Measurements from ENCODE around the gene POMGNT1. TPM values are rescaled to one million over a fixed set of nuclear protein-coding genes. Genes with fewer than 3 reads are reported as not detected.

POMGNT1 gene
- total and polyA plus RNA-seq, 2 of the 13 experiments (the other 11 are each of a cell fraction or from before 2014, with no cell fraction given), result 33.9 to 46.8 TPM

DNA sequence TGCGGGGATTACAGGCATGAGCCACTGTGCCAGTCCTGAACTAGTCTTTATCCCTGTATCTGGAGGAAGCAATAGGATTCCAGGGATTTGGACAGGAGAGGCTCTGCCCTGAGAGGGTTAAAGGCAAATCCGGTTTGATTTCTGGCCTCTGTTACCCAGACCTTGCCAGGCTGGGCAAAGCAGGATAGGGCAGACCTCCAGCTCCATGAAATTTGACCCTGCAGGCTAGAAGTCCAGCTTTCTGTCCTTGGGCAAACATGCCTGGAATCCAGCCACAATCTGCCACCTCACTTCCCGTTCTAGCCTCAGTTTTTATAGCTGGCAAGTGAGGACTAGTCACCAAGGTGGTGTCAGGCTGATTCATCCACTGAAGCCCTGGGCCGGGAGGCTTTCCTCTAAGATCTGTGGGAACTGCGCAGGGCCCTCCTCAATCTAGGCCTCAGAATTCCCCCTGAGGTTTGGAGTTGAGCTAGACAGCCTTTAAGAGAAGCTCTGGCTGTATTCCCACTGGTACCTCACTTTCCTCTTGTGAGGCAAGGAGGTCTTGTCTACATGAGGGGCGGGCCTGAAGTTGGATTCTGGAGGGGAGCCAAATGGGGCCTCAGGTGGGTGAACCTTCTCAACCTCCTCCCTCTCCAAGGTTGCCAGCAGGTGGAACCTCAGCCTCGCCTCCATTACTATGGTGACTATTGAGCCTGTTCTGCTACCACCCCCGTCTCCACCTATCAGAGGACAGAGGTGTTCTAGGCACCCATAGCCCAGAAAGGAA, 15.0 kb downstream of the POMGNT1 start (continued):
- no peak for TF ChIP-seq ZBTB4 (CRISPR knock-in tag; IDR thresholded peaks at IDR 0.05; ENCODE audit: borderline replicate concordance)
- TF ChIP-seq, protein P1, sequence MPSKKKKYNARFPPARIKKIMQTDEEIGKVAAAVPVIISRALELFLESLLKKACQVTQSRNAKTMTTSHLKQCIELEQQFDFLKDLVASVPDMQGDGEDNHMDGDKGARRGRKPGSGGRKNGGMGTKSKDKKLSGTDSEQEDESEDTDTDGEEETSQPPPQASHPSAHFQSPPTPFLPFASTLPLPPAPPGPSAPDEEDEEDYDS (CRISPR knock-in tag; IDR thresholded peaks at IDR 0.05), result peak; percentile 60; the same call in 1 of the 2 replicates
- no peak for TF ChIP-seq ZFY (CRISPR knock-in tag; IDR thresholded peaks at IDR 0.05)
- no peak for TF ChIP-seq STAT5B (CRISPR knock-in tag; IDR thresholded peaks at IDR 0.05)
- TF ChIP-seq SAFB2 (CRISPR knock-in tag; IDR thresholded peaks at IDR 0.05; ENCODE audit: borderline replicate concordance, low read depth), result no peak; the same call in 1 of the 2 replicates
- TF ChIP-seq NFKB2 (CRISPR knock-in tag; IDR thresholded peaks at IDR 0.05; ENCODE audit: borderline replicate concordance), result no peak
- no peak for TF ChIP-seq ZNF780A (CRISPR knock-in tag; IDR thresholded peaks at IDR 0.05)
- peak; percentile 37; the same call in 1 of the 2 replicates for TF ChIP-seq POGZ (CRISPR knock-in tag; IDR thresholded peaks at IDR 0.05)
- no peak for TF ChIP-seq CHCHD3 (CRISPR knock-in tag; IDR thresholded peaks at IDR 0.05)
- no peak for TF ChIP-seq KLF12 (CRISPR knock-in tag; IDR thresholded peaks at IDR 0.05; ENCODE audit: borderline replicate concordance)
- no peak for TF ChIP-seq DNMT1 (CRISPR knock-in tag; IDR thresholded peaks at IDR 0.05)
- TF ChIP-seq NFYC (CRISPR knock-in tag; IDR thresholded peaks at IDR 0.05), result no peak
- no peak for TF ChIP-seq TAF1 (CRISPR knock-in tag; IDR thresholded peaks at IDR 0.05)
- TF ChIP-seq, protein P2, sequence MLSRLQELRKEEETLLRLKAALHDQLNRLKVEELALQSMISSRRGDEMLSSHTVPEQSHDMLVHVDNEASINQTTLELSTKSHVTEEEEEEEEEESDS (CRISPR knock-in tag; IDR thresholded peaks at IDR 0.05; ENCODE audit: borderline replicate concordance), result no peak
- 0 out of 2 replicates have a peak, but pooled peaks have one; percentile 14 for TF ChIP-seq IRF2 (CRISPR knock-in tag; IDR thresholded peaks at IDR 0.05)
- no peak for TF ChIP-seq SIN3A (IDR thresholded peaks at IDR 0.05; ENCODE audit: borderline replicate concordance, low read depth, low read length)
- no peak for TF ChIP-seq ZNF564 (CRISPR knock-in tag; IDR thresholded peaks at IDR 0.05)
- TF ChIP-seq NR2C2 (CRISPR knock-in tag; IDR thresholded peaks at IDR 0.05; ENCODE audit: borderline replicate concordance), result no peak; the same call in 1 of the 2 replicates
- TF ChIP-seq PRPF4 (IDR thresholded peaks at IDR 0.05; ENCODE audit: low read depth, low read length, poor library complexity, severe bottlenecking), result no peak
- no peak for TF ChIP-seq ZNF746 (CRISPR knock-in tag; IDR thresholded peaks at IDR 0.05)
- no peak for TF ChIP-seq SNAPC2 (CRISPR knock-in tag; IDR thresholded peaks at IDR 0.05)
- no peak for TF ChIP-seq ZNF879 (CRISPR knock-in tag; IDR thresholded peaks at IDR 0.05)
- TF ChIP-seq CREB1 (IDR thresholded peaks at IDR 0.05), result peak; percentile 37; the same call in 1 of the 2 replicates
- peak; percentile 79 for TF ChIP-seq CREB1 (CRISPR knock-in tag; IDR thresholded peaks at IDR 0.05)
- TF ChIP-seq EEA1 (CRISPR knock-in tag; IDR thresholded peaks at IDR 0.05; ENCODE audit: borderline replicate concordance), result no peak
- TF ChIP-seq EHMT2 (IDR thresholded peaks at IDR 0.05; ENCODE audit: borderline replicate concordance, low read depth, low read length), result no peak
- no peak for TF ChIP-seq U2AF2 (IDR thresholded peaks at IDR 0.05; ENCODE audit: low read depth, low read length)
- no peak for TF ChIP-seq MAFG (CRISPR knock-in tag; IDR thresholded peaks at IDR 0.05)
- peak; percentile 66; the same call in 1 of the 2 replicates for TF ChIP-seq HOXA3 (CRISPR knock-in tag; IDR thresholded peaks at IDR 0.05)
- TF ChIP-seq ZNF180 (CRISPR knock-in tag; IDR thresholded peaks at IDR 0.05; ENCODE audit: borderline replicate concordance, low read depth), result no peak

All from HepG2 (cell line).